K562 (cell line): ENCODE measurements around the gene RXRA. TPM values are rescaled to one million over a fixed set of nuclear protein-coding genes. Genes with fewer than 3 reads are reported as not detected.

Experiments
- CBFA2T3 ChIP-seq: fragments of 450-650 bp; IDR thresholded peaks from 2 replicates; pipeline ENCODE4 v1.6.1; 2017
- CHD4 ChIP-seq: fragments of 200-600 bp; sonication (generic); IDR thresholded peaks from 3 replicates; pipeline ENCODE4 v1.6.1; 2012; ENCODE audit warnings: low read depth, mild to moderate bottlenecking, mixed read lengths, low read length, inconsistent platforms; ENCODE audit not compliant: insufficient read depth, insufficient replicate concordance, poor library complexity, severe bottlenecking
- CREBBP ChIP-seq: IDR thresholded peaks from one replicate; pipeline ENCODE4 v1.6.1; 2012; ENCODE audit warnings: low read depth, mild to moderate bottlenecking, control low read depth, inconsistent platforms, low read length
- GATAD2A ChIP-seq: fragments of 450-650 bp; IDR thresholded peaks from 2 replicates; pipeline ENCODE4 v1.6.1; 2017
- MLLT1 ChIP-seq, 2 experiments: fragments of 450-650 bp; IDR thresholded peaks; 2 replicates each; pipeline ENCODE4 v1.6.1; 2016
- NFIC ChIP-seq: fragments of 450-650 bp; IDR thresholded peaks from 2 replicates; pipeline ENCODE4 v1.6.1; 2017; ENCODE audit warnings: mild to moderate bottlenecking, inconsistent platforms
- PHB2 ChIP-seq: fragments of 450-650 bp; IDR thresholded peaks from 2 replicates; pipeline ENCODE4 v1.6.1; 2017; ENCODE audit warnings: low read depth
- SMARCA5 ChIP-seq: fragments of 450-650 bp; IDR thresholded peaks from 2 replicates; pipeline ENCODE4 v1.6.1; 2016
- SP2 ChIP-seq: IDR thresholded peaks from 2 replicates; pipeline ENCODE4 v1.6.1; 2011; ENCODE audit warnings: mild to moderate bottlenecking, low read depth, low read length, moderate library complexity; ENCODE audit not compliant: poor library complexity, severe bottlenecking; ENCODE audit errors: extremely low read depth
- SRF ChIP-seq, 2 experiments: fragments of 250-450, 450-650 bp in 1 of 2; sonication (Bioruptor Pico) in 1 of 2; sonication (generic) in 1 of 2; formaldehyde crosslinking; IDR thresholded peaks; 2 replicates each; pipeline versions ENCODE4 v1.5.0 to v1.5.1; 2020 to 2022; ENCODE audit warnings: mild to moderate bottlenecking in 1 of 2, missing genetic modification reagents in 1 of 2
- ZBTB40 ChIP-seq, 2 experiments: fragments of 450-650 bp in 1 of 2; sonication (generic) in 1 of 2; formaldehyde crosslinking in 1 of 2; IDR thresholded peaks; 2 replicates each; pipeline versions ENCODE4 v1.7.1 to v1.9.0; 2016 to 2022; ENCODE audit warnings: inconsistent platforms in 1 of 2, mild to moderate bottlenecking in 1 of 2, missing genetic modification reagents in 1 of 2
- ZNF584 ChIP-seq: fragments of 200-800 bp; sonication (Bioruptor generic); IDR thresholded peaks from 2 replicates; pipeline ENCODE4 v1.6.1; 2016; ENCODE audit warnings: low read depth, mild to moderate bottlenecking, missing genetic modification characterization, missing compliant biosample characterization
- polyA plus RNA-seq, 8 experiments: library from polyadenylated mRNA; depleted of rRNA in 4 of 8; stranded (reverse) in 5 of 8; unstranded in 3 of 8; fragments of >200 nt; fragmentation: Nextera tagmentation in 2 of 8; fragmentation: Illumina TruSeq in 1 of 8; extraction: Ambion mirVana in 2 of 8; extraction: Trizol in 1 of 8; gene quantifications; 2 replicates each; pipeline versions ENCODE4 v1.2.1 to v1.2.3, GENCODE V29; 2011 to 2014; ENCODE audit warnings: inconsistent platforms in 1 of 8, missing spikeins in 1 of 8
- total RNA-seq, 7 experiments: library from RNA; depleted of rRNA in 6 of 7; stranded (reverse); fragments of >200 nt in 6 of 7; fragmentation: Illumina TruSeq in 2 of 7; extraction: Trizol in 2 of 7; gene quantifications; 2 replicates each; pipeline versions ENCODE4 v1.2.1 to v1.2.3, GENCODE V29; 2011 to 2021; ENCODE audit warnings: low replicate concordance in 1 of 7
- TF ChIP-seq, protein P1 (sequence below): IDR thresholded peaks from 3 replicates; pipeline ENCODE4 v1.6.1; 2011; ENCODE audit warnings: borderline replicate concordance, mild to moderate bottlenecking; ENCODE audit not compliant: insufficient read length, insufficient read depth
- TF ChIP-seq, protein P2 (sequence below): fragments of 250-450 bp; sonication (Bioruptor Pico); IDR thresholded peaks from 2 replicates; pipeline ENCODE4 v1.8.0; 2022; ENCODE audit warnings: moderate library complexity, mild to moderate bottlenecking, inconsistent platforms

The RXRA gene
- total and polyA plus RNA-seq, 9 of the 15 experiments (the other 6 are each of a cell fraction or from before 2014, with no cell fraction given) = 0.35 to 23.6 (median 4.6) TPM

DNA sequence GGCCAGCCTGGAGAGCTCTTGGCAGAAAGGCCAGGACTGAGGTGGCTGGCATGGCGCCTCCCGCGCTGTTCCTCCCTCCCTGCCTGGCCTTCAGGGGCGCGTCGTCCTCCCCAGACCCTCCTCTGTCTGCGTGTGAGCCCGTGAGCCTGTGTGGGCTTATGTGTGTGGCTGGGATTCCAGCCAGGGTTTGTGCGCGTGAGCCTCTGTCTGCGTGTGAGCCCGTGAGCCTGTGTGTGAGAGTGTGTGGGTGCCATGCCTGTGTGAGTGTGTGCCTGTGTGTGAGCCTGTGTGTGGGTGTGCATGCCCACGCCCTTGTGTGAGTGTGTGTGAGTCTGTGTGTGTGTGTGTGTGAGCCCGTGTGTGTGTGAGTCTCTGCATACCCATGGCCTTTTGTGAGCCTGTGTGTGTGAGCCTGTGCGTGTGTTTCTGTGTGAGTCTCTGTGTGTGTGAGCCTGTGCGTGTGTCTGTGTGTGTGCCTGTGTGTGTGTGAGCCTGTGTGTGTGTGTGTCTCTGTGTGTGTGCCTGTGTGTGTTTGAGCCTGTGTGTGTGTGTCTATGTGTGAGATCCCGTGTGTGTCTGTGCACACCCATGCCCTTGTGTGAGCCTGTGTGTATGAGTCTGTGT lies 13.0 kb downstream of the RXRA start (continued):
- peak; percentile 26; the same call in 1 of the 2 replicates for TF ChIP-seq ZBTB40 (IDR thresholded peaks at IDR 0.05)
- TF ChIP-seq ZBTB40 (CRISPR knock-in tag; IDR thresholded peaks at IDR 0.05) = no peak
- no peak for TF ChIP-seq SP2
- TF ChIP-seq CHD4 = no peak
- peak; percentile 64; the same call in 1 of the 2 replicates for TF ChIP-seq SMARCA5
- TF ChIP-seq NFIC = peak; percentile 38; the same call in 1 of the 2 replicates
- no peak for TF ChIP-seq GATAD2A
- TF ChIP-seq PHB2 = peak; percentile 31; the same call in 1 of the 2 replicates
- TF ChIP-seq, protein P1, sequence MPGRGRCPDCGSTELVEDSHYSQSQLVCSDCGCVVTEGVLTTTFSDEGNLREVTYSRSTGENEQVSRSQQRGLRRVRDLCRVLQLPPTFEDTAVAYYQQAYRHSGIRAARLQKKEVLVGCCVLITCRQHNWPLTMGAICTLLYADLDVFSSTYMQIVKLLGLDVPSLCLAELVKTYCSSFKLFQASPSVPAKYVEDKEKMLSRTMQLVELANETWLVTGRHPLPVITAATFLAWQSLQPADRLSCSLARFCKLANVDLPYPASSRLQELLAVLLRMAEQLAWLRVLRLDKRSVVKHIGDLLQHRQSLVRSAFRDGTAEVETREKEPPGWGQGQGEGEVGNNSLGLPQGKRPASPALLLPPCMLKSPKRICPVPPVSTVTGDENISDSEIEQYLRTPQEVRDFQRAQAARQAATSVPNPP = no peak
- no peak for TF ChIP-seq ZNF584 (CRISPR knock-in tag)
- no peak for TF ChIP-seq CREBBP
- no peak for TF ChIP-seq SRF (CRISPR knock-in tag; IDR thresholded peaks at IDR 0.05)
- 0 out of 4 replicates have a peak, but pooled peaks of 1 of the 2 experiments have one; percentile 33 for TF ChIP-seq MLLT1 (IDR thresholded peaks at IDR 0.05)
- no peak for TF ChIP-seq CBFA2T3
- TF ChIP-seq, protein P2, sequence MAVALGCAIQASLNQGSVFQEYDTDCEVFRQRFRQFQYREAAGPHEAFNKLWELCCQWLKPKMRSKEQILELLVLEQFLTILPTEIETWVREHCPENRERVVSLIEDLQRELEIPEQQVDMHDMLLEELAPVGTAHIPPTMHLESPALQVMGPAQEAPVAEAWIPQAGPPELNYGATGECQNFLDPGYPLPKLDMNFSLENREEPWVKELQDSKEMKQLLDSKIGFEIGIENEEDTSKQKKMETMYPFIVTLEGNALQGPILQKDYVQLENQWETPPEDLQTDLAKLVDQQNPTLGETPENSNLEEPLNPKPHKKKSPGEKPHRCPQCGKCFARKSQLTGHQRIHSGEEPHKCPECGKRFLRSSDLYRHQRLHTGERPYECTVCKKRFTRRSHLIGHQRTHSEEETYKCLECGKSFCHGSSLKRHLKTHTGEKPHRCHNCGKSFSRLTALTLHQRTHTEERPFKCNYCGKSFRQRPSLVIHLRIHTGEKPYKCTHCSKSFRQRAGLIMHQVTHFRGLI (CRISPR knock-in tag) = no peak
